Amygdala (tissue), 56 donors: ENCODE results near the gene MYH1.
"Not testable (repeated sequence)": the region's sequence is repeated elsewhere in the genome, so short reads cannot be mapped to it uniquely, and the experiment has no call there.

Experiments used
- DNase-seq, 56 donors: peaks; one replicate each; lab custom pipeline; 2025; lab: John Stamatoyannopoulos, UW

The MYH1 gene

GRCh38 chr17:10518271-10519037 lies at the start of gene MYH1:
MYH1 (minus strand) TSS chr17:10518542; CDS start chr17:10516642, 1,900 bp downstream.
- DNase-seq: no peak

DNA sequence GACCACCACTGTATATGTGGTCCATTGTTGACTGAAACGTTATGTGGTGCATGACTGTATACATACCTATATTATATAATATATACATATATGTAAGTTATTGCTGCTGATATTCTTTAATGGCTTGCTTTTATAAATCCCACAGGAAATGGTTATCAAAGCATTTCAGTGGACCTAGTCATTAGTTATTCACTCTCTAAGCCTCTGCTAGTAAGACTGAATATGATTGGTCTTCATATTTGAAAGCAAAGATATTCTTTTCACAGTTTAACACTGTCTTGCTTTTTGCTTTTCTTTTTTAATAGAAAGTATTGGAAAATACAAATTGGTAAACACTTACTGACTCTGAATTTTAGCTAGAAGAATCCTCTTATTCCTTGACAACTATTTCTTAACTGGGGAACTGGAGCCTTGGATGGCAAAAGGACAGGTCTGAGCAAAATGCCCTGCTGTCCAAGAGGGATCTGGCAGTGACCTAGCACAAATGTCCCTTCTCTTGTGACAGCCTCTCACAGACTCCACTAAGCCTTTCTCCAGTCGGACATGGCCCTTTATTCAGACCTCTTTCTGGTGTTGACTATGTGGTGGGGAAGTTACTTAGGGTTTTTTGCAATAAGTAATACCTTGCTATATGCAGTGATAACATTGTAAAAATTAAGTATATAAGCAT lies 45.8 kb upstream of the MYH1 start:
- no peak for DNase-seq

DNA sequence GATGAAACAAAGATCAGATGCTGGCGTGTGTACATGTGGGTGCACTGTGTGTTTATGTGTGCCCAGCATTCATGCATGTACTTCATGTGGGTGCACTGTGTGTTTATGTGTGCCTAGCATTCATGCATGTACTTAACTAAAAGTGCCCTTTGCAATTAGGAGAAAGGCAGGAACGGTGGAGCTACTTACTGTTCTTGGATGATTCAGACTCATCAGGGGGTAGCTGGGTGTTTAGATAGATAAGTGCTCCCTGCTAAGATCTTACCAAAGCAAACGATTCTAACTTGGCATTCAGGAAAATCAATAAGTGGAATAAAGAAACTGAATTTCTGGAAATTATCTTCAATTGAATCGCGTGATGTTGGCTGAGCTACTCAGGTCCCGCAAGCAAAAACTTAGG lies 39.7 kb upstream of the MYH1 start:
- no peak for DNase-seq

- no peak for DNase-seq
Measured at GRCh38 chr17:10557422-10557821, 39.1 kb upstream of the MYH1 start.

DNA sequence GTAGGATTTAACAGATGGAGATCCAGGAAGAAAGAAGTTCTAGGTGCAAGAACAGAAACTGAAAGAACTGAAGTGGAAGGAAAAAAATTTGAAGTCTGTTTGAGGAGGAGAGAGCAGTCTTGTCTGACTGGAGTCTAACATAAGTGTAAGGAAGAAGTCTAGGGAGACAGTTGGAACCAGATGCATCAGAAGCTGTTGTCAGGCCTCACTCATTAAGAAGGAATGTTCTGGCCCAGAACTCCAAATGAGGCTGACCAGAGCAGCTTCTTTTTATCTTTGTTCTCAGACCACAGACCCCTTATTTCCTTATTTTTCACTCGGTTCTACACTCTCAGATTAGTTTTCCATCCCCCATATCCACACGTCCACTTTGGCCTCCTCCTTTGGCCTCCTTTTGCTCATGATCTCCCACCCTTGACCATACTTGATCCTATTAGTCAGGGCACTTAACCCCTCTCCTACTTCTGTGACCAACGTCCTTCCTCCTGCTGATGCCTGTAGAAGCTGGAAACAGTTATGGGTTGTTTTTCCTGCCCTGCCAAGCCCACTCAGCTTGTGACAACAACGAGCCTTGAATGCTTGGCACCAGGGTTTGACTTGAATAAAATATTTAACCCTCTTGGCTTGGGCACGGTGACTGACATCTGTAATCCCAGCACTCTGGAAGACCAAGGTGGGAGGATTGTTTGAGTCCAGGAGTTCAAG lies 38.1 kb upstream of the MYH1 start:
- no peak for DNase-seq

- DNase-seq: no peak
Measured at GRCh38 chr17:10550014-10550413, 31.7 kb upstream of the MYH1 start.

GRCh38 chr17:10549096-10549842 lies 30.9 kb upstream of the MYH1 start, which contains the start of gene MYH2:
MYH2 (minus strand) TSS chr17:10549658; CDS start chr17:10547920, 1,738 bp downstream.
- no peak for DNase-seq

GRCh38 chr17:10547351-10547750 lies 29.0 kb upstream of the MYH1 start:
- no peak for DNase-seq

DNA sequence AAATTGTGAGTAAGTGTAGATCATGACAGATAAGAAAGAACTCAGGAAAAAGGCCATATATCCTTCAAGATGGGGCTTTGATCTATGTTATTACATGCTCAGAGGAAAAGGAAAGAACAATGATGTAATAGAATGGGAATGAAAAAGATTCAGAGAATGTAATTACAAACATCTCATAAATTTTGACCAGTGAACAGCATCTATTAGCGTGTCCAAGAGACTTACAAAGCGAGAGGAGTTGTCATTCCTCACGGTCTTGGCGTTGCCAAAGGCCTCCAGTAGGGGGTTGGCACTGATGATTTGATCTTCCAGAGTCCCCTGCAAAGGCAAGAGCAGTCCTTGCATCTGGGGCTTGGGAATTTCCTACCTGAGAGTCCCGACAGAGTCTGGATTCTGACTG lies 25.1 kb upstream of the MYH1 start:
- DNase-seq: not testable (repeated sequence)

- not testable (repeated sequence) for DNase-seq
Measured at GRCh38 chr17:10541179-10541578, 22.8 kb upstream of the MYH1 start.

DNA sequence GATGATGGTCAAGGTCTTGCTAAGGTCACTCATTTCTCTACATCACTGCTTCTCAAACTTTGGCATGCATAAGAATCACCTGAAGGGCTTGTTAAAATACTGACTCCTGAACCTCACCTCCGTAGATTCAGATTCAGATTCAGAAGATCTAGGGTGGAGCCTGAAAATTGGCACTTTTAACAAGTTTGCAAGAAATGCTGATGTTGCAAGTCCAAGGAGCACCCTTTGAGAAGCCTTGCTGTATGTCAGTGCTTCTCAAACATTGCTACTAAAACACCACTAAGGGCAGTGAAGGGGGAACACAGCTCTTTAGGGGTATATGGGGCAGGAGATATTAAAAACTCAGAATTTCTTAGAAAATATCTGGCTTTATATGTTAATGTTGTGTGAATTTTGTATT lies 13.7 kb upstream of the MYH1 start:
- no peak for DNase-seq

DNA sequence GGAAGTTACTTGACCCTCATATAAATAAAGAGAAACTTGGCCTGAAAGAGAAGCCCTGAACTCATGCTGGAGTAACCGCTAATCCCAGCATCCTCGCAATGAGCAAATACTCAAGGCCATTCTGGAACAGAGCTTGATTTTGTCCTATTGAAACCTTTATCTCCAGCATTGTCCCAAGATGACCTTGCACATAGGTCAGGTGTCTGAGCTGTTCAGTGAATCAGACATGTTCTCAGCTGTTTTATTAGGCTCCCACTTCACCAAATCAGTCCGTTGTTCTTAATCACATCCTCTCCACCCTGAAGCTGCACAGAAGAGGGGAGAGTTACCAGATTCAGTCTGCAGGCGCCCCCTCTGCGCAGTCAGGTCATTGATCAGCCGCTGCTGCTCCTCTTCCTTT lies 9.1 kb upstream of the MYH1 start:
- no peak for DNase-seq

DNA sequence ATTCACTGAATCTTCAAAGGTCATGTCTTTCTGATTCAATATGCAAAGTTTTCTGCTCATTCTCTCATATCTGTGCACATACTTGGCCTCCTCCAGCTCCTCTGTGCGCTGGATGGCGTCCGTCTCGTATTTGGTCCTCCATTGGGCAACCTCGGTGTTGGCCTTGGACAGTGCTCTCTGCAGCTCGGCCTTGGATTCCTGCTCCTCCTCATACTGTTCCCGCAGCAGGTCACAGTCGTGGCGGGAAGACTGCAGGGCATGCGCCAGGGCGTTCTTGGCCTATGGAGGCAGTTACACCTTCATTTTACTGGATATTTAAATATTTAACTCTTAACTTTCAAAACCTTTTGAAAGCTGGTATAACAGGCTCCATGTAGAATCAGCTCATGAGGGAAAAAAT lies 8.2 kb upstream of the MYH1 start:
- no peak for DNase-seq

- DNase-seq: no peak
Measured at GRCh38 chr17:10523064-10523463, 4.7 kb upstream of the MYH1 start.

GRCh38 chr17:10521949-10522348 lies 3.6 kb upstream of the MYH1 start:
- no peak for DNase-seq

DNA sequence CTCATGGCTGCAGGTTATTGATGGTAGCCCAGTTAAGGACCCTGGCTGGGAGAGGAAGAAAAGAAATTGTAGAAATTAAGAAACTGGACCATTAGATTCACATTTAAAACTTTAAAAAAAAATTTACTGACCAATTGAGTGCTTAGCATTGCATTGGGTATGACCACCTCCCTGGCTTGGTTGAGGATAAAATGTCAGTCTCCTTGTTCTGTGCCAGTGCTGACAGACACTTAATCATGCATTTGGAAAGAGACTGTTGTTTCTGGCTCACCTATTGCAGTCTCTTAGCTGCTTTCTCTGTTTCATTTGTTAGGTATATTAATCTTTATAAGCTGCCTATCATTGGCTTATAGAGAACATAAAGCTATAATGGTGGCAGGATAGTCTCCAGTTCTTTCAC lies 1.7 kb downstream of the MYH1 start:
- no peak for DNase-seq

DNA sequence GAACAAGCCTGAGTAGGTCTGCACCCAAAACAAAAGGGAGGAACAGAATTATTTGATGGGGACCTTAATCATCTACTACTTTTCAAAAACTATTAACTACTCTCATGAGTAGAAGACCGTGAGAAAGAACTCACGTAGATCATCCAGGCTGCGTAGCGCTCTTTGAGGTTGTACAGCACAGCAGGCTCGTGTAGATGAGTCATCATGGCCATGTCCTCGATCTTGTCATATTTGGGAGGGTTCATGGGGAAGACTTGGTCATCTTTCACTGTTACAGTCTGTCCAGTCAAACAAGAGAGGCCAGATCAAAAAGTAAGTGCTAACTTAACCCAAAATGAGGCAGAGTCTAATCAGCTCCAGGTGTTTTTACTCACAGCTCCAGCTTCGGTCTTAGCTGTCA lies 2.3 kb downstream of the MYH1 start:
- no peak for DNase-seq

- DNase-seq: no peak
Measured at GRCh38 chr17:10513299-10514067, 4.9 kb downstream of the MYH1 start.

DNA sequence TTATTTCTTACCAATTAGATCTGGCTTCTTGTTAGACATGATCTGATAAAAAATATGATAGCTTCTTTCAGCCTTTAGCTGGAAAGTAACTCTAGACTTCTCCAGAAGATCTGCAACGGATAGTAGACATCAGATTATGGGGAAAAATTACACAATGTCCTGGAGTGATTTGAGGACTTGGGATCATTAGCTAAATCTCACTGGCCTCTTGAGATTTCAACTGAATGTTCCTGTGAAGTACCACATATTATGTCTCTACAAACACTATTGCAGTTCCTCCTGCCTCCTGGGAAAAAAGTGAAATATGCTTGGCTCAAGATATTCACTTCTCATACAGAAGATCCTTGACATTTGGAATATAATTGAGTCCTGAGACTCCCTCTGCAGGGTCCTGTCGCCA lies 5.5 kb downstream of the MYH1 start:
- DNase-seq: no peak

DNA sequence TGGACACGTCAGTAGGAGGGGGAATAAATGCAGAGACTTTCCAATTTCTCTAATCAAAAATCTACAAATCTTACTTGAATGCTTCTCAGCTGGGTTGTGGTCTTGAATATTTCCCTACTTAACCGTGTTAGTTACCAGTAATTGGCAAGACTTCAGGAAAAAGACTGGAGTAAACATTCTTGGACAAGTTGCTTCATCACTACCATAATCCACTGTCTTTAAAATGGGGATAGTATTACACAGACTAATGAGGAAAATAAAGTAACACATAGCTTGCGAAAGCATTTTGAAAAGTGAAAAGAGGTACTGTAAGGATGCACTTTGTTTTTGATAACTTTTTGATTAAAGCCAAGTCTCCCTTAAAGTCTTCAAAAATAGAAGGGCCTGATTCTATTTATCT lies 18.4 kb downstream of the MYH1 start:
- DNase-seq: no peak
